GM20431 (cell line): ENCODE data around the gene TP53INP2.
"Not testable (repeated sequence)": the region's sequence is repeated elsewhere in the genome, so short reads cannot be mapped to it uniquely, and the experiment has no call there.

Experiments
- in situ Hi-C: fragments of 300-500 bp; cut with MseI, MboI; formaldehyde crosslinking; loops from one replicate; pipeline ENCODE4 v1.15.0; 2020; ENCODE audit warnings: low sequenced_read_pairs; ENCODE audit not compliant: unreplicated experiment

Gene TP53INP2

DNA sequence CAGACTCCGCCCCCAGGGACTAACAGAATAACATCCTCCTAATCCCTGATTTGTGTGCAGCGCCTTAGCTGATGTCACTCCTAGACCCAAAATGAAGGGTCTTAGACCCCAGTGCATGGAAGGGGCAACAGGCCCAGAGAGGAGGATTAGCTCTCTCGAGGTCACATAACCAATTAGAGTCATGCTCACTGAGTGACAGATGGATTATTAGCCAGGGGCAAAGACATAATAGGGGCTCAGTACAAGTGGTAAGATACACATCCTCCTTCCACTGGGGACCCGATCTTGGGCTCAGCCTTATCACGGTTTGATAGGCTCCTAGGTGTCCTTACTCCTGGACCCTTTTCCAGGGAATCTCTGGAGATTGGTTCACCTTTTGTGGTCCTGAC, 858 bp downstream of the TP53INP2 start:
- in situ Hi-C loops = no loop called here

DNA sequence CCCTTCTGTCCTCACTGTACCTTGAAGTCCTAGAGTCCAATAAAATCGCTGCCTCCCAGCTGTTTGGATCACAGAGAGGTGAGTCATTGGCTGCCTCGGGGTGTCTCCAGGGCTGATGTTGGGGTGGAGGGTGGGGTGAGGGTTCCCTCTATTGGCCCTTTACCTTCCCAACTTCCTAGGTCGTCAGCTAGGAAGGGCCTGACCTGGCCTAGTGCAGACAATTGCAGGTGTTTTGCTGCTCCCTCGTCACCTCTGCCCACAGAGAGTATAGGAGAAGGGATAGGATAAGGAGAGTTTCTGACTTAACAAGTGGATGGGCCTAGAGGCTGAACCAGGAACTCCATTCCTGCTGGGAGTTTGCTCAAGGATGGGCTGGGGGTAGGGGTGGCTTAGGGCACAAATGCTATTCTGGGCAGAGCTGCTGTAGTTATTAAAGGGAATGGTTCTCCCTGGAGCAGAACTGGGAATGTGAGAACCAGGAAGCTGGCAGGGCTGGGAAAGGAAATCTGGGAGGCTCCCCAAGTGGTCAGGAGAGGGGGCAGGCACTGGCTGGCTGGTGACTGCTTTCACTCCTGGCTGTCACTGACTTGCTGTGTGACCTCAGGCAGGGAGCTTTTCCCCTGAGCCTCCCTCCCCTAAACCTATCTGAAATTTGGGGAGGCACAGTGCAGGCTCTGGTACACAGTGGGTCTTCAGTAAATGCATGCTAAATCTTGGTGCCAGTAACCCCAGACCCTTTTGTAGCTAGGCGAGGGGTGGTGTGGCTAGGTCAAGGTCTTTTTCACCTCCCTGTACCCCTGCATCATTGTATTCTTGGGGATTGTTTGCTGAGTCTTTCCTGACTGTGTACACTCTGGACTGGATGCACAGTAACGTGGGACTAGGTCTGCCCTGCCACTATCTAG, 1.5 kb downstream of the TP53INP2 start:
- in situ Hi-C loops = no loop called here

DNA sequence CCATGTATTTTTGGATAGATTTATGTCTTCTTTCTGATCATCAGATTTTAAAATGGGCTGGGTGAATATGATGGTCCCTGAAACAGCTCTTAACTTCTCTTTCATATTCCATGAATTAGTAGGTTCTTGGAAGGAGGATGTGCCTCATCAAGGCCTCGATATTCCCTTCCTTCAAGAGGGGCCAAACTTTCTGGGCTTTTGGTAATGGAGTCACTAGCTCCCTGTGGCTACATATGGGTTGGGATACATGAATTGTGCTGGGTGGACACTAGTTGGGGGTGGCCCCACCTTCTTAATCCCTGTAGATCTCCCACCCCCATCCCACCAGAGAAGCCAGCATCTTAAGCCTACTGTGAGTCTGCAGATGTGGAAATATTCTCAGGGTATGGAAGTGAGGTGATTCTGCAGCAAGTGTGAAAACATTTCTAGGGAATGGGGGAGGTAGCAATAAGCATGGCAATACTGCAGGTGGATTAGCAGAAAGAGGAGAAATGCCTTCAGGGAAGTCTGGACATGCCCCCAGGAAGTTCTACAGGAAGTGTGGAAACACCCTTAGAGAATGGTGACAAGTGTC, 2.2 kb downstream of the TP53INP2 start:
- in situ Hi-C loops = no loop called here

DNA sequence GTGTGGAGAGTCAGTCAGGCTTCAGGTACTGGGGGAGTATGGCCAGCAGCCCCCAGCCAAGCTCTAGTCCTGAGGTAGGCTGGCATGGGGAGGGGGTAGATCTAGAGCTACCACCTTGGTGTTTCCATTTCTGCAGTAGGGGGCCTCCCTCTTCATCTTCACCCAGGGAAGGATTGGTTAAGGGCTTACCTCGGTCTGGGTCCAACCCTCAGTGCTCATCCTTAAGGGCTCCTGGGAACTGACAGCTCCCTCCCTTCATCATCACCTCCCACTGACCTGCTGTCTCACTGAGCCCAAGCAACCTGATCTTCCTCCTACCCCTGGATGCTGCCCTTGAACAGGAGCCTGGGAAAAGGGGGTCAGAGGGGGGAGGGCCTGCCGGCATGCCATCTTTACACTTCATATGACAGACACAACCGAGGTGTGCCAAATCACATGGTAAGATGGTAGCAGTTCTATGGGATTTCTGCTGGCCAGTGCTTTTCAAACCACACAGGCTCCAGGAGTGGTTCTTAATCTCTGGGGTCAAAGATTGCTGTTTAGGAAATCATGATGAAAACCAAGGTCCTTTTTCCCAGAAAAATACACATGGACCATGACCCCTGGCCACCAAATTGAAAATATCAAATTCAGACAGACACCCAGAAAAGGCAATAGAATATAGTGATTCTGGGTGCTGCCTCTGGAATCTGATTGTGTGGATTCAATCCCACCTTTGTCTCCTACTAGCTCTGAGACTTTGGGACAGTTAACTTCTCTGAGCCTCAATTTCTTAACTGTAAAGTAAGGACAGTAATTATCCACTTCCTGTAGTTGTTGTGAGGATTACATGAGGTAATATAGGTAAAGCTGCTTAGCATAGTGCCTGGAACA, 3.0 kb downstream of the TP53INP2 start:
- in situ Hi-C loops = no loop called here

GRCh38 chr20:34708621-34709043, 4.5 kb downstream of the TP53INP2 start:
- in situ Hi-C loops = no loop called here

DNA sequence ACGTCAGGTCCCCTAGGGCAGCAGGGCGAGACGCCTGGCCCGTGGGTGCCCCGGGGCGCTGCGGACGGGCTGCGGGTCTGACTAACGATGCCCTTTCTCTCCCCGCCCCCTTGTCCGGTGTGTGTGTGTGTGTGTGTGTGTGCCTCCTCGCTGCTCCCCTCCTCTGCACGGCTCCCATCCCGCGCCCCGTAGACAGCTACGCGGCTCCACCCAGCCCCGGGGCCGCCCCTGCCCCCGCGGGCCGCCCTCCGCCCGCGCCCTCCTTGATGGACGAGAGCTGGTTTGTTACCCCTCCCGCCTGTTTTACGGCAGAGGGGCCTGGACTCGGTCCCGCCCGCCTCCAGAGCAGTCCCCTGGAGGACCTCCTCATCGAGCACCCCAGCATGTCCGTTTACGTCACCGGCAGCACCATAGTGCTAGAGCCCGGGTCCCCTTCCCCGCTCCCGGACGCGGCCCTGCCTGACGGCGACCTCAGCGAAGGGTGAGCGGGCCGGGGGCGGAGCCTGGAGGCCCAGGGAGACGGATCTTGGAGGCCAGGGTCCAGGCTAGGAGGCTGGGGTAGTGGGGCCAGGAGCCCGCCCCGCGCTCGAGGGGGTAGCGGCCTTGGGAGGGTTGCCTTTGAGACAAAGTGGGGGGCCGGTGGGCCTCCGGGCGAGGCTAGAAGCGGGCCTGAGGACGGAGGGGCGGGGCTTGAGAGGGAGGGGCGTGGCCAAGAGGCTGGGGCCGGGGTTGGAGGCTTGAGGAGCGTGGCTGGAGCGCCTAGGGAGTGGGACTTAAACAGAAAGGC, 5.1 kb downstream of the TP53INP2 start:
- in situ Hi-C loops = no loop called here

- in situ Hi-C loops = no loop called here
Observed at GRCh38 chr20:34709831-34710567, 5.9 kb downstream of the TP53INP2 start.

DNA sequence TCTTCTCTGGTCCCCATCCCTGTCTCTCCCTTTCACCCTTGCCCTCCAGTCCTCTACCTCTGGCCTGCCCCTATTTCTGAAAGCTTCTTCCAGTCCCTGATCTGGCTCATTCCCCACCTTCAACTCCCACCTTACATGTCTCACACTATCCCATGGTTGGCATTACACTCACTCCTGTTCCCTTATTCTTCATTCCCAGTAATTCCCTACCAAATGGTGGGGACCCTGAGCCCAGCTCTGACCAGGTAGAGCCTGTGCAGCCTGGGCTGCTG, 6.4 kb downstream of the TP53INP2 start:
- in situ Hi-C loops = no loop called here

GRCh38 chr20:34710861-34711574, 6.9 kb downstream of the TP53INP2 start:
- in situ Hi-C loops = no loop called here

DNA sequence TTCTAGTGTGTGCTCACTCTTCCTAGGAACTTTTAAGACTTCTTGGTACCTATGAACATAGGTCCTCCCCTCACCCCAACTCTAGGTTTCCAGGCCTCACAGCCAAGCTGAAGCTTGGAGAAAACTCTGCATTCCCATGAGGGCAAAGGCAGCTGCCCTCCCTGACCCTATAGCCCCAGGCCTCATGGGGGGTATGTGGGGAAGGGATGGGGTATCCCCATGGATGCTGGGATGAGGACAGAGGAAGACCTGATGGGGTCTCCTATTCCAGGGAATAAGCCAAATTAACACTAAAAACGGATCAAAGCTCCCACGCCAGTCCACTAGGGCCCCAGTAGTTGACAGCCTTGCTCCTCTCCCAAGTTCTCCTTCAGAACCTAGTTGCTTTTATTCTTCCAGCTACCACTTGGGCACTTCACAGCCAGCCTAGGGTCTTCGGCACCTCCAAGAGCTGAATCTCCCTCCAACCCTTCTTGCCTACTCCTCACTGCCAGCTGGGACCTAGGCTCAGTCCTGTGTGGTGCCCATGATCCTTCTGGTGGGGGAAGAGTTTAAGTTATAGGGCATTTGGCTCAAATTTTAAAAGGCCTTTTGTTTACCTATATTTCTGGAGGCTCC, 7.8 kb downstream of the TP53INP2 start:
- in situ Hi-C loops = no loop called here

GRCh38 chr20:34712525-34713192, 8.5 kb downstream of the TP53INP2 start:
- in situ Hi-C loops = no loop called here

DNA sequence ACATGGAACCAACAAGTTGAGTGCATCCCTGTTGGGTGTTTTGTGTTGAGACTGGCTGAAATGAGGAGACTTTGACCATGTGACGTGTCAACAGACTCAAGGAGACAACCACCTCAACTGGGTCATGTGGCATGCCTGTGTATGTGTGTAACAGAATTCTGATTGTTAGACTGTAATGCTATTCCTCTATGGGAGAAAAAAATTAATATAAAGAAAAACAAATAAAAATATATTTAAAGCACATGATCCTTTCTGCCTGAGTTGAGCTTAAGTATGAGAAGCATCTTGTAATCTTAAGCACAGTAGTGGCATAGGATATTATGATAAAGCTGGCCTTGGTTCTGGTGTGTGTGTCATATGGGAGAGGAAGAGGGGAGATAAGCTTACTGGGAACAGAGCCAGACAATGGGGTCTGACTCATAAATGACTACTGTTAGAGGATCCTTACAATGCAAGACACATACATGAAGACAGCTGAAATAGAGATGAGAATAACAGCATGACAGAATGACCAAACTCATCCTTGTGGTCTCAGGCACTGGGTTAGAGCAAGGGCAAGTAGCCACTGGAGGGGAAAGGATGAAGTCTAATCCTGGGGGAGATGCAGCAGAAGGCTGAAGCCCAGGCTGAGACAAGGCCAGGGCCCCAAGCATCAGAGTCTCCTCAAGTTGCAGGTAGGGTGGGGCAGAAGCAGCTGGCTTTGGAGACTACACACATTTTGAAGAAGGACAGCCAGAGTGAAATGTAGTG, 9.2 kb downstream of the TP53INP2 start:
- in situ Hi-C loops = no loop called here

DNA sequence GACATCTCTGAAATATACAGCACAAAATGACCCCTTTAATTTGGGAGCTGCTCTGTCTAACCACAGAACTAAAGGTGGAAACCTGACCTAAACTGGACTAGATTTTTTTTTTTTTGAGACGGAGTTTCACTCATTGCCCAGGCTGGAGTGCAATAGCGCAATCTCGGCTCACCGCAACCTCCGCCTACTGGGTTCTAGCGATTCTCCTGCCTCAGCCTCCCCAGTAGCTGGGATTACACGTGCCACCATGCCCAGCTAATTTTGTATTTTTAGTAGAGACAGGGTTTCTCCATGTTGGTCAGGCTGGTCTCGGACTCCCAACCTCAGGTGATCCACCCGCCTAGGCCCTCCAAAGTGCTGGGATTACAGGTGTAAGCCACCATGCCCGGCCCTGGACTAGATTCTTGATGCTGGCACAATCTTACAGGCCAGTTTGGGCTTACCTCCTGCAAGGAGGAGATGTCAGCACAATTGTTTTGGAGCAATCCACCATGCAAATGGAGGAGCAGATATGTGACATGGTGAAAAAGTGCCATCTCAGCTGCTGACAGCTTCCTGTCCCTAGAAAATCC, 9.9 kb downstream of the TP53INP2 start:
- in situ Hi-C loops = not testable (repeated sequence)

- in situ Hi-C loops = no loop called here
Observed at GRCh38 chr20:34715384-34715783, 11.2 kb downstream of the TP53INP2 start.

GRCh38 chr20:34716921-34717229, 12.7 kb downstream of the TP53INP2 start:
- in situ Hi-C loops = no loop called here

GRCh38 chr20:34717230-34718095, 13.3 kb downstream of the TP53INP2 start:
- in situ Hi-C loops = no loop called here
